A673 (cell line): Measurements from ENCODE around the gene KANSL1. TPM values are rescaled to one million over a fixed set of nuclear protein-coding genes. Genes with fewer than 3 reads are reported as not detected.

Experiments
- BruUV-seq: library from RNA; stranded (reverse); fragments of 400-500 nt; replicated peaks from 2 replicates; lab custom pipeline; 2021; lab: Mats Ljungman, UMichigan
- CTCF ChIA-PET: fragments of 300-600 bp; sonication (Branson Sonifier 250); formaldehyde crosslinking; loops from one replicate; lab custom pipeline; 2022; ENCODE audit warnings: antibody characterized with exemption; lab: Charles Lee
- POLR2A ChIA-PET: fragments of 300-600 bp; sonication (Branson Sonifier 250); formaldehyde crosslinking; loops from one replicate; lab custom pipeline; 2022; ENCODE audit warnings: antibody characterized with exemption; ENCODE audit not compliant: low non-redundant PET; lab: Charles Lee
- DNase-seq: peaks from one replicate; pipeline ENCODE4 v3.0.0-alpha.2; 2015; ENCODE audit warnings: low spot score
- H3K27ac ChIP-seq: fragments of 200-600 bp; sonication (generic); 2 replicates; pipeline ENCODE4 v1.5.1; 2016; ENCODE audit warnings: mixed run types, low read depth, mild to moderate bottlenecking, mixed read lengths, antibody characterized with exemption, low read length; ENCODE audit not compliant: poor library complexity, severe bottlenecking
- H3K27me3 ChIP-seq: fragments of 200-600 bp; sonication (generic); replicated peaks from 2 replicates; pipeline ENCODE4 v1.6.1; 2017; ENCODE audit warnings: mixed run types, low read depth, mild to moderate bottlenecking, mixed read lengths, antibody characterized with exemption, low read length; ENCODE audit not compliant: insufficient read depth, poor library complexity
- H3K36me3 ChIP-seq: fragments of 200-600 bp; sonication (generic); 2 replicates; pipeline ENCODE4 v1.6.1; 2016; ENCODE audit warnings: mixed run types, mild to moderate bottlenecking, mixed read lengths, antibody characterized with exemption, low read length; ENCODE audit not compliant: insufficient read depth, poor library complexity, severe bottlenecking
- H3K4me1 ChIP-seq: fragments of 200-600 bp; sonication (generic); 2 replicates; pipeline ENCODE4 v1.6.1; 2017; ENCODE audit warnings: mixed run types, mild to moderate bottlenecking, mixed read lengths, antibody characterized with exemption, low read length; ENCODE audit not compliant: insufficient read depth, poor library complexity, severe bottlenecking
- H3K4me3 ChIP-seq: fragments of 200-600 bp; sonication (generic); 2 replicates; pipeline ENCODE4 v1.5.1; 2016; ENCODE audit warnings: low read depth, mixed run types, mild to moderate bottlenecking, mixed read lengths, low read length; ENCODE audit not compliant: poor library complexity, severe bottlenecking
- H3K9me3 ChIP-seq: fragments of 200-600 bp; sonication (generic); 2 replicates; pipeline ENCODE4 v1.6.1; 2016; ENCODE audit warnings: mixed run types, low read depth, mild to moderate bottlenecking, mixed read lengths, antibody characterized with exemption, low read length; ENCODE audit not compliant: poor library complexity, severe bottlenecking
- CTCF ChIP-seq: fragments of 300-800, 200-600 bp; sonication (generic); conservative IDR thresholded peaks from 2 replicates; pipeline ENCODE4 v1.5.1; 2017; ENCODE audit warnings: low read depth, mild to moderate bottlenecking, antibody characterized with exemption, low read length, moderate library complexity, mixed read lengths
- EZH2 ChIP-seq: fragments of 200-600 bp; sonication (generic); IDR thresholded peaks from 2 replicates; pipeline ENCODE4 v1.6.1; 2017; ENCODE audit warnings: borderline replicate concordance, low read depth, mild to moderate bottlenecking, mixed read lengths, antibody characterized with exemption, low read length; ENCODE audit not compliant: poor library complexity, severe bottlenecking
- intact Hi-C: fragments of 100-400 bp; cut with micrococcal nuclease; formaldehyde crosslinking; loops from one replicate; pipeline ENCODE4 v1.10.0; 2022; ENCODE audit not compliant: unreplicated experiment
- total RNA-seq: library from RNA; stranded (reverse); gene quantifications from 2 replicates; pipeline ENCODE4 v1.2.3, GENCODE V29; 2021

The KANSL1 gene
- total RNA-seq, 1 experiment from 2014 or later = 64.9 TPM

GRCh38 chr17:46179375-46179999 is 13.7 kb downstream of the KANSL1 start:
- no peaks in the 10 kb centered on the region for H3K36me3 ChIP-seq
- intact Hi-C loops = no loop called here
- ChIA-PET POLR2A (no interaction called here), CTCF (interaction anchor here (1.0 to 1.4 kb wide), 2 partner anchors 14 to 34 kb away, joined by 3 to 10 read pairs; partner anchors contain the start of gene KANSL1)
- DNase-seq = peak; percentile 33
- TF ChIP-seq CTCF = no peak
- no peak for TF ChIP-seq EZH2
- H3K9me3 ChIP-seq = no peaks in the 10 kb centered on the region
- BruUV-seq = no TSS peak
- H3K27ac ChIP-seq = no peak overlapping the region
- H3K4me3 ChIP-seq = no peak overlapping the region
- H3K4me1 ChIP-seq = peaks cover 42% of the 10 kb centered on the region
- no peaks in the 10 kb centered on the region for H3K27me3 ChIP-seq

DNA sequence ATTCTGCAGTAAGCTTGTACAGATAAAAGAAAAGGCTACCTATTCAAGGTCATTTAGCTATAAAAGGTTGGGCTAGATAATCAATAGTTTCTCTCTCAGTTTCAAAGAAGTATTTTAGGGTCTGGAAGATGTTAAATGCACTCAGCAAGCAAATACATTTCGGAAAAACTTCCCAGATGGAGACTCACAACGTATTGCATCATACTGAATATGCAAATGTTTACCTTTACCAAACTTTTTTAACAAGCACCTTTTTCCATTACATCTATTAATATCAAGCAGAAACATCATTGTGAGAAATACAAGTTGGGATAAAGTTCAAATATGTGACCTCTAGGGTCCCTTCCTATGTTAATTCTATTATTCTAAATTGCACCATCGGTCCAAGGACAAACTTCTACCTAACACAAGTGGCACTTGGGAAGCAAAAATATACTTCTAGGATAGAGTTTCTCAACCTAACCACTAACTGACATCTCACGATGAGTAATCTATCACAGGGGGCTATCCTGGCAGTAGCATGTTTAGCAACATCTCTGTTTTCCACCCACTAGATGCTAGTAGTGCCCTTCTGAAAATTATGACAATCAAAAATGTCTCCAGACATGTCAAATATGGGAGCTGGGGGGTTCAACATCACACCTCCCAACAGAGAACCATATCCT is 14.5 kb downstream of the KANSL1 start:
- intact Hi-C loops = no loop called here
- no peaks in the 10 kb centered on the region for H3K9me3 ChIP-seq
- H3K4me3 ChIP-seq = no peak overlapping the region
- no peak overlapping the region for H3K27ac ChIP-seq
- POLR2A ChIA-PET = no interaction called here
- CTCF ChIA-PET = interaction anchor here (1.0 to 1.4 kb wide), 2 partner anchors 14 to 34 kb away, joined by 3 to 10 read pairs; partner anchors contain the start of gene KANSL1
- H3K27me3 ChIP-seq = no peaks in the 10 kb centered on the region
- H3K4me1 ChIP-seq = peaks cover 36% of the 10 kb centered on the region
- no peaks in the 10 kb centered on the region for H3K36me3 ChIP-seq
- TF ChIP-seq CTCF = no peak
- TF ChIP-seq EZH2 = no peak
- no peak for DNase-seq
- BruUV-seq = no TSS peak

- no peaks in the 10 kb centered on the region for H3K27me3 ChIP-seq
- no peak overlapping the region for H3K27ac ChIP-seq
- intact Hi-C loops = no loop called here
- no peak for DNase-seq
- no TSS peak for BruUV-seq
- POLR2A ChIA-PET = no interaction called here
- no peak overlapping the region for H3K4me3 ChIP-seq
- CTCF ChIA-PET = no interaction called here
- no peaks in the 10 kb centered on the region for H3K9me3 ChIP-seq
- TF ChIP-seq CTCF = no peak
- TF ChIP-seq EZH2 = no peak
- peaks cover 29% of the 10 kb centered on the region for H3K4me1 ChIP-seq
- H3K36me3 ChIP-seq = peaks cover 4% of the 10 kb centered on the region
These were observed 16.3 kb downstream of the KANSL1 start for GRCh38 chr17:46176975-46177374.
